Activated CD8-positive, alpha-beta memory T cell treated with anti-CD3 and anti-CD28 coated beads for 4 hours (primary cell): ENCODE data around the gene LRRC37A3.
"Not testable (repeated sequence)": the region's sequence is repeated elsewhere in the genome, so short reads cannot be mapped to it uniquely, and the experiment has no call there.

Experiments used
- DNase-seq, 2 donors: peaks; one replicate each; pipeline ENCODE4 v3.0.0-alpha.2; 2020; ENCODE audit warnings: low read depth in 2 of 2

Gene LRRC37A3

DNA sequence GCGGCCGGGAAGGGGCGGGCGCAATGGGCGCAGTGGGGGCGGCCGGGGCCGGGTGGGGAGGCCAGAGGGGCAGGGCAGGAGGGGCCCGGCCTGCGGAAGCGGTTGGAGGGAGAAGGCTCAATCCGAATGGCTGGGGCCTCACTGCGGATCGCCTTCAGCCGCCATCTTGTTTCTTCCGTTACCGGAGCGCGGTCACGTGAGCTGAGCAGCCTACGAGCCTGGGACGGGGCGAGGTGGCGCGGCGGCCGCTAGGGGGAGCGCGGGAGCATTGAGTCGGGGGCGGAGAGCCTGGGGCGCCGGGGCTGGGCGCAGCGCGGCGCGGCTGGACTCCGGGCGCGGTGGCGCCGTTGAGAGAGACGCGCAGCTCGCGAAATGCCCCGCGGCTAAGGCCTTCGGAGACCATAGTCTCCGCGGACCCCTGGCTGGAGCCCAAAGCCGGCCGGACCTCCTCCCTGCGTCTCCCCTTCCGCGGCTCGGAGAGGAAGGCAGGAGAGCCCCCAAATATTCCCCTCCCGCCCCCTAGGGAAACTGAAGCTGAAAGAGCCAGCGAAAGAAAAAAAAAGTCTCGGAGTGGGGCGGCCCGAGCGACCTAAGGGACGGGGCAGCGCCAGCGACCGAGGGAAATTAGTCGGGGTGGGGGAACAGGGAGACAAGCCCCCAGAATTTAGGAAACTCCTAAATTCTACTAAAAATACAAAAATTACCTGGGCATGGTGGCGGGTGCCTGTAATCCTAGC, at the start of gene LRRC37A3:
LRRC37A3 (minus strand) TSS at position 190 of the 737 bp plus-strand sequence. CDS start 22,221 bp downstream, outside the sequence.
- peak; percentile 97 for DNase-seq

DNA sequence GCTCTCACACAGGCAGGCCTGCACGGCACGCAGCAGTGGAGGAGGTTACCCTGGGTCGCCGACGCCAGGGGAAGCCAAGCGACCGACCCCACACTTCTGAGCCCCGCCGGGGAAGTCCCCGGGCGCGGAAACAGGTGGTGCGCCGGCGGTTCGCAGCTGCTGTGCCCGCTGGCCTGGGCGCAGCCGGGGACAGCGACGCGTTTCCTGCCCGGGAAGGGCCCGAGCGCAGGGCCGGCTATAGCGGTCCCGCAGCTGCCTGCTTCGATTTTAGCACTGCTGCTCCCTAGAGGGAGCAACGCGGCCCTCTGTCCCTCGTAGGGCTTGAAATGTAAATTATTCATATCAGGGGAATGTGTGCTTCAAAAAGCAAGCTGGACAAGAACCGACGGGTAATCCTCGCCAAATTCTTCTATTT, 46.6 kb upstream of the LRRC37A3 start:
- DNase-seq: peak; percentile 73 to 77

DNA sequence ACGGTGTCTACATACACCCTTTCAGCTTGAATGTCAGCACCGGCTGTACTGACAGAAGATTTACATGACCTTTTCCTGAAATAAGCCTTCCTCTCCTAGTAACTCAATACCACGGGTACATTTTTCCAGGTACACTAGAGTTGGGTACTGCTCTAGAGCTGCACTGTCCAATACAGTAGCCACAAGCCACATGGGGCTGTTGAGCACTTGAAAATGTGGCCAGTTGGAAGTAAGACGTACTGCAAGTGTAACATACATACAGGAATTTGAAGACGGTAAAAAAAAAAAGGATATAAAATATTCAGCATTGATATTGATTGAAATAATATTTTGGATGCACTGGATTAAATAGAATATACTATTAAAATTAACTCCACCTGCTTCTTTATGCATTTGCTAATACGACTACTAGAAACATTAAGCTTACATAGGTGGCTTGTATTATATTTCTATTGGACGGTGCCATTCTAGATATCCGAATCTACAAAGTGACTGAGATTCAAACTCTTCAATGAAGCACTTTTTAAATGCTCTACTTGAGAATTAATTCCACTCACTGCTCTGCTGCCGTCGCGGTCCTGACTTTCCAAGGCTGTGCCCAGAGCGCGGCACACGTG, 46.1 kb upstream of the LRRC37A3 start:
- not testable (repeated sequence) for DNase-seq

DNA sequence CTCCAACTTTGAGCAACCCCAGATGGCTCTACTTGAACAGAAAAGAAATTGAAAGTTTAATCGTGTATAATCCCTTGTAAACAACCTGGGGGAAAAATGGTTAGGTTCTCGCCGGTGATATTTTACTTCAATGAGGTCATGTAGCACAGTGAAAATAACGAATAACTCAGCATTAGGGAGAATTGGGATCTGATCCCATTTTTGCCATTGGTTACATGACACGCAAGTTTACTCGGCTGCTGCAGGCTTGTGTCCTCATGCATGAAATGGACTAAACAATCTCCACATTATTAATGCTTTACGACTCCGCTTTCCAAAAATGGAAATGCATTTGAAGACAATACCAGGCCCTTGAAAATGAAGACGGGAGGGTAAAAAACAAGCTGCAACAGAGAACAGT, 45.5 kb upstream of the LRRC37A3 start:
- no peak for DNase-seq

DNA sequence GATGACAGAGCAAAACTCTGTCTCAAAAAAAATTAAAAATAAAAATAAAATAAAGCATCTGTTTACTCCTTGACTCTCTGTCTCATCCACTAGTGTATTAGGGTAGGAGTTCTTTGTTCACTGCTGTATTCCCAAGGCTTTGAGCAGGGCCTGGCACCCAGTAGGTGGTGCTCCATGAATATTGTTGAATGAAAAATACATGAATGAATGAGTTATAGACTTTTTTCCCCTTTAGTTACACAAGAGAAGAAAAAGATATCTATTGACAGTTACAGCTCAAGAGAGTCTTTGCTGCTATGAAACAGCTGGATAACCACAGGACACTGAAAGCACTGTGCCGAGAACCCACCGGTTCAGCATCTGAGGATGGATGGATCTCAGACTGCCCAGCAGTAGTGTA, 44.5 kb upstream of the LRRC37A3 start:
- not testable (repeated sequence) for DNase-seq

DNA sequence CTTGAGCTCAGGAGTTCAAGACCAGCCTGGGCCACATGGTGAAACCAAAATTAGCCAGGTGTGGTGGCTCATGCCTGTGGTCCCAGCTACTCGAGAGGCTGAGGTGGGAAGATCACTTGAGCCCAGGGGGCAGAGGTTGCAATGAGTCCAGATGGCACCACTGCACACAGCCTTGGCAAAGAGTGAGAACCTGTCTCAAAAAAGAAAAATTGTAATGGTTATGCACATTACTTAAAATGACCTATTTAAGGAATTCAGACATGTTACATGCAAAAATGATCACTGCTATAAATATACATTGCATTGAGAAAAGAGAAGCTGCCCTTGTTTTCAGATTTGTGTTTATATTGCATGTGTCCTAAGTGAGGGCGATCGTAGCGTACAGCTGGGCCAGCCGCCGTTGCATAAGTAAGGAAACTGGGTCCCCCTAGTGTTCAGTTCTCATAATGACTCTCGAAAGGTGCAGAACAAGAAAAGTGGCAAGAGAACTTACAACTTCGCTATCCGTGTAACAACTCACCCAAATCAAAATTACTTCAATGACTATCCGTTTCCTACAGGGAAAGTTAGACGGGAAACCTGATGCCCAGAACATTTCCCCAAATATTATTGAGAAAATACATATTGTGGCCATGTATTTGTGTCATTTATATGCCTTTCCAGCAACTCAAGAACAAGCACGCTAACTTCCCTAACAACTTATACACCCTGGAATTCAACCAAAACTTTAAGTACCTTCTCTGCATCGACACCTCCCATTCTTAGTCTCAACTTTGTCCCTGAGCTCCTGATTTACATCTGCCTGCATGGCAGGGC, 42.5 kb upstream of the LRRC37A3 start:
- DNase-seq: not testable (repeated sequence)

DNA sequence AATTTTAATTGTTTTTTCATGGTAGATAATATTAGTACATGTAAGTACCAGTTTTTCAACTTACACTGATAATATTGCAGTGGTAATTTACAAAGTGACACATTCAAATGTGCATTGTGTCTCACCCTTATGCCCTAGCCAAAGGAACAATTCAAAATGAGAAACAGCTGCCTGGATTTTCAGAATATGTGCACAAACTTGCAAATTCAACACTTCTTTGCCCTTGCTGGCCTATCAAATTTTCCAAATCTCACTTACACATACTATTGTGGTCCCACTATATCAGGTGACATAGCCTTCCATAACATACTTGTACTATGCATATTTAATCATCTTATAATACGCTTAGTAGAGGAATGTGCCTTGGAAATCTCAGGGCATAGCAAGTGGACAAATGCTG, 32.6 kb upstream of the LRRC37A3 start:
- no peak for DNase-seq

DNA sequence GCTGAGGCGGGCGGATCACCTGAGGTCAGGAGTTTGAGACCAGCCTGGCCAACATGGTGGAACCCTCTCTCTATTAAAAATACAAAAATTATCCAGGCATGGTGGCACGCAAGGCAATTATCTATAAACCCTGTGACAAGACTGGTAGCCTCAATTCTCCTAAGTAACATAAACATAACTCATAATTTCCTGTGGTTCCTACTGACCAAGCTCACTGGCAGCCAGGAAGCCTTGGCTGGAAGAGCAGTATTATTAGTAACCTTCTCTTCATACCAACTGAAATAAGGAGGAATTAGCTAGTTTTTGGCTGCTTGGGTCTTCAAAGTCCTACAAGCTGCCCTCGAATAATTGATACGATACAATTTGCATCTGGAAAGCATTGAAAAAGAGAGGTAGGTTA, 31.6 kb upstream of the LRRC37A3 start:
- DNase-seq: no peak

DNA sequence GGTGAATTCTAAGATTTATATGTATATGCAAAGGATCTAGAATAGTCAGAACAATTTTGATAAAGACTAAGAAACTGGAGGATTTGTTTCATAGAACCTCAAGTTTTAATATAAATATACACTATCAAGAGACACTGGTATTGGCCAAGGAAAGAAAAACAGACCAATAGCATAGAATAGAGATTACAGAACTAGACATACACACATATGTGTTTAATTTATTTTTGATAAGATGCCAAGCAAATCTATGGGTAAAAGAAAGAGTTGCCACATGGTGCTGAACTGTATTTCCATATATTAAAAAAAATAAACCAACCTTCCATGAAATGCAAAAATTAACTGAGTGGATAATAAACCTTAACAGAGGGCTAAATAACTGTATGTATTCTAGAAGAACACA, 27.9 kb upstream of the LRRC37A3 start:
- DNase-seq: no peak

DNA sequence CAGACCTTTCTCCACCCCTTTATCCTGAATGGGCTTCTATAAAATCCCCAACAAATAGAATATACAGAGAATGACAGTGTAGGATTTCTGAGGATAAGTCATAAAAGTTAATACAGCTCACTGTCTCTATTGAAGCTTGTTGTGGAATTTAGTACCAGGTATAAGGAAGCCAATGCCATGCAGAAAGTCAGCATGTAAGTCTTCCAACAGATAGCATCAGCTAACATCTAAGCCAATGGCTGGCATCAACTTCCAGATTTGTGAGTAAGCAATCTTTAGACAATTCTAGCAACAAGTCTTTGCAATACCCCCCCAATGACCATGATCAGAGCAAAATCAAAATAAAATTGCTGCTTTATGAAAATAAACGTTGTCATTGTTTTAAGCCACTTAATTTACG, 22.5 kb upstream of the LRRC37A3 start:
- no peak for DNase-seq

DNA sequence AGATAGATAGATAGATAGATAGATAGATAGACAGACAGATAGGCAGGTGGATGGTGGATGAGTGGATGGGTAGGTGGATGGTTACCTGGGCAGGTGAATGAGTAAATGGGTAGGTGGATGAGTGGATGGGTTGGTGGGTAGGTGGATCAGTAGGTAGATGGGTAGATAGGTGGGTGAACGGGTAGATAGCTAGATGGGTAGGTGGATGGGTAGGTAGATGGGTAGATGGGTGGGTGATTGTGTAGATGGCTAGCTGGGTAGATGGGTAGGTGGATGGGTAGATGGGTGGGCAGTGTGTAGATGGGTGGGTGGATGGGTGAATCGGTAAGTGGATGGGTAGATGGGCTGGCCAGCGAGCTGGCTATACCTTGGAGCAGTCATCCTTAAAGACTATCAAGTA, 21.8 kb upstream of the LRRC37A3 start:
- DNase-seq: no peak

DNA sequence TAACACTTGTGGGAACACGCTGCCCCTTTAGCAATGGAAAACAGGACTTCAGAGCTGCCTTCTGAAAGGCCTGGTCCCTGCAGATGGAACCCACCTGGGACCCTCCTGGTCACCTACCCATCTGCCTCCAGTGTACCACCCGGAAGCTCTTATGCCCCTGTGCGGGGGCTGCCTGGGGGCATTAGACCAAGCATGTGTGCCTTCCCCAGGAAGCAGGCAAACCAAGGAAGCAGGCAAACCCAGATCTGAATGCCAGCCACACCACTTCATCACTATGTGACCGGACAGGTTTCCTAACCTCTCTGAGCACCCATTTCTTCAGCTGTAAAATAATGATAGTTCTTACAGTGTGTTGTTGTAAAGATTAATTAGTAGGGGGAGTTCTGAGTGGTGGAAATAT, 20.8 kb upstream of the LRRC37A3 start:
- no peak for DNase-seq

DNA sequence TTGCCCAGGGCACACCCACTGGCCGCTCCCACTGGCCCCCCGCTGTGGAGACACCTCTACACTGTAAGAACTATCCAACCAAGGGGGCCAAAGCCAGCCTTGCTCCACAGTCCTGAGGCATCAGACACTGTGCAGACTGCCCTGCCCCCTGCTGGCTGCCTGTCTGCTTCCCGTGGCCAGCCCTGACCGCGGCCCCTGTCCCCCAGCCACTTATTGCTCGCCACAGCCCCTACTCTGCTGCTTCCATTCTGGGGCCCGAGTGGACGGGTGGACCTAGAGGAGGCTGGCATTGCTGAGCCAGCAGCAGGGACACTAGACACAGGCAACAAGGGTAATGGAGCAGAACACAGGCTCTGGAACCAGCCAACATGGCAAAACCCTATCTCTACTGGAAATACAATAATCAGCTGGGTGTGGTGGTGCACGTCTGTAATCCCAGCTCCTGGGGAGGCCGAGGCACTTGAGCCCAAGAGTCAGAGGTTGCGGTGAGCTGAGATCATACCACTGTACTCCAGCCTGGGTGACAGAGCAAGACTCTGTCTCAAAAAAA, 19.7 kb upstream of the LRRC37A3 start:
- DNase-seq: peak; percentile 27 to 29

DNA sequence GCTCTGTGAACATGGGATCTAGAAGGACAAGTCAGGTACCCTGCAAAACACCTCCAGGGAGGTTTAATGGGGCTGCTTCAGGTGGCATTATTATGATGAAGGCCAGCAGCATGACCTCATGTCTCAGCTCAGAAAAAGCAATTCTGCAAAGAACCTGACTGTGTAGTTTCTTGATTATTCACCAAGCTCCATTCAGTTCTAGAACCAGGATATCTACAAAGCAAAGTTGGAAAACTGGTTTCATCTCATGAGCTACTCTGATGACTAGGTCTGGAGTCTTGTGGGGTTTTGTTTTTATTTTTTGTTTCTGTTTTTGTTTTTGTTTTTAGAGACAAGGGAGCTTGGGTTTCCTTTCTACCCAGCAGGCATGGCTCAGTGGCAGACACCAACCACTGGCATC, 19.0 kb upstream of the LRRC37A3 start:
- DNase-seq: no peak

DNA sequence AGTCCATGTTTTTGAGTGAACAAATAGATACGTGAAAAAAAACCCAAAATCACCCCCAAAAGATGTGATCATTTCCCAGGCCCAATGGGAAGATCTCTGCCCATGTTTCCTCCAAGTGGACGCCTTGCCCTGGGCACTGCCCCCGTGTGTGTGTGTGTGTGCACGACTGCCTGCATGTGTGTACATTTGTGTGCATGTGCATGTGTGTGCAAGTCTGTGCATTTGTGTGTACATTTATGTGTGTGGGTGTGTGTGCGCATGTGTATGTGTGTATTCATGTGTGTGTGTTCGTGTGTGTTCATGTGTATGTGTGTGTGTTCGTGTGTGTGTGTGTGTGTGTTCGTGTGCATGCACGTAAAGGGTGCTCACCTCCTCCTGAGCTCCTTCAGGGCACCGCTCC, 16.8 kb upstream of the LRRC37A3 start:
- no peak for DNase-seq

DNA sequence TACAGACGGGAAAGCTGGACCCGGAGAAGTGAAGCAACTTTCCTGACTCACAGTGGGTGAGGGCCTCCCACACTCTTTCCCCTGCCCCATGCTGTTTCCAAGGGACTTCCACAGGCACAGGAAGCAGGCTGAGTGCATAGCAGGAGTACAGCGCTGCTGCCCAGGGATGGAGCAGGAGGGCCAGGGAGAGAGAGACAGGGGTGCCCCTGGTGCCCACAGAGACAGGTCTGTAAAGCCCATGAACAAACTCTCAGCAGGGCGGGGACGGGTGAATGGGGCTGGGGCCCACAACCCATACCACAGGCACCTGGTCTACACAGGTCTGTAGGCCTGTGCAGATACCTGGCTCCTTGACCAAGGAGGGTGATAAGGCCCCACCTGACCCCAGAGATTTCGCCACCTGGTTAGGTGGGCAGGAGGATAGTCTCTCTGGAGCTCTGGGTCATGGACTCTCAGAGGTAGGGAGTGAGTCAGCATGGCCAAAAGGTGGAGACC, 15.1 kb upstream of the LRRC37A3 start:
- DNase-seq: not testable (repeated sequence)

DNA sequence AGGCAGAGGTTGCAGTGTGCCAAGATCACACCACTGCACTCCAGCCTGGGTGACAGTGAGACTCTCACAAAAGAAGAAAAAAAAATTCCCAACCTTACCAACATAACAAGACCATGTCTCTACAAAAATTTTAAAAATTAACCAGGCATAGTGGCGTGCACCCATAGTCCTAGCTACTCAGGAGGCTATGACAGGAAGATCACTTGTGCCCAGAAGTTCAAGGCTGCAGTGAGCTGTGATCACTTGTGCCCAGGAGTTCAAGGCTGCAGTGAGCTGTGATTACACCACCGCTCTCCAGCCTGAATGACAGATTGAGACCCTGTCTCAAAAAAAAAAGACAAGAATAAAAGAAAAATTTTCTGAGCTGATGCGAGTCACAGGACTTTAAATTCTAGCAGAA, 13.6 kb upstream of the LRRC37A3 start:
- not testable (repeated sequence) for DNase-seq

DNA sequence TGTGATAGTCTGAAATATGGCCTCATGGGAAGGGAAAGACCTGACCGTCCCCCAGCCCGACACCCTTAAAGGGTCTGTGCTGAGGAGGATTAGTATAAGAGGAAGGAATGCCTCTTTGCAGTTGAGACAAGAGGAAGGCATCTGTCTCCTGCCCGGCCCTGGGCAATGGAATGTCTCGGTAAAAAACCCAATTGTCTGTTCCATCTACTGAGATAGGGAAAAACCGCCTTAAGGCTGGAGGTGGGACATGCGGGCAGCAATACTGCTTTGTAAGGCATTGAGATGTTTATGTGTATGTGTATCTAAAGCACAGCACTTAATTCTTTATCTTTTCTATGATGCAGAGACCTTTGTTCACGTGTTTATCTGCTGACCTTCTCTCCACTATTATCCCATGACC, 11.1 kb upstream of the LRRC37A3 start:
- not testable (repeated sequence) for DNase-seq

DNA sequence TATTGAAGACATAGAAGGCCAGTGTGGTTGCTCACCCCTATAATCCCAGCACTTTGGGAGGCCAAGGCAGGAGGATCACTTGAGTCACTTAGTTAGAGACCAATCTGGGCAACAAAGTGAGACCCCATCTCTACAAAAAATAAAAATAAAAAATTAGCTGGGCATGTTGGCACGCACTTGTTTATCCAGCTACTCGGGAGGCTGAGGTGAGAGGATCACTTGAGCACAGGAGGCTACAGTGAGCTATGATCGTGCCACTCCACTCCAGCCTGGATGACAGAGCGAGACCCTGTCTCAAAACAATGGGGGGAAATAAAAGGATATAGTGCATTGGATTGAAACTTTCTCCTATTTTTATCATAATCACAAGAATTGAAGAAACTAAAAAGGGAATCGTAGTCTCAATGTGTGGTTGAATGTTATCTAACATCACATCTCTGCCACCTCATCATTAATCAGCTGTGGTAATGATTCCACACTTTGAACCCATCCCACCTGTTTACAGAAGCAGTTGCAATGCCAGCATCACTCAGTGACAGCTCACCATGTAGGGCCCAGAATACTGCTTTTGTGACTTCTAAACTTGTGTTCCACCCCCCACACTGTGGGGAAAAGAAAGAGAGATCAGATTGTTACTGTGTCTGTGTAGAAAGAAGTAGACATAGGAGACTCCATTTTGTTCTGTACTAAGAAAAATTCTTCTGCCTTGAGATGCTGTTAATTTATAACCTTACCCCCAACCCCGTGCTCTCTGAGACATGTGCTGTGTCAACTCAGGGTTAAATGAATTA, 10.3 kb upstream of the LRRC37A3 start:
- peak; percentile 20 to 56 for DNase-seq

DNA sequence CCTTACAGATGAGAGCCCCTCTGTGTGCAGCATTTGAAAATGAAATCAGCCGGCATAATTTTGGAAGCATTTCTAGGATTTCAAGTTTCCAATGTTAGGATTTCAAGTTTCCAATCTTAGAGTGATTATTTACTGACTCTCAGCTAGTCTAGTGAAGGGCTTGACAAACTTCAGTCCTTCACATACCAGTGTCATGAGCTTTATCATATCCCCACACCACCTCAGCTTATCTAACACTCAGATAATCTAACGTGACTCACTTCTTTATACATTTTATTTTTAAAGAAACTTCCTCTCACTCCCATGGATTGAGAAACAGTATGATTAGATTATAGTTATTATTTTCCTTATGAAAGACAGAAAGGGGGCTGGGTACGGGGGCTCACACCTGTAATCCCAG, 9.4 kb upstream of the LRRC37A3 start:
- not testable (repeated sequence) for DNase-seq

DNA sequence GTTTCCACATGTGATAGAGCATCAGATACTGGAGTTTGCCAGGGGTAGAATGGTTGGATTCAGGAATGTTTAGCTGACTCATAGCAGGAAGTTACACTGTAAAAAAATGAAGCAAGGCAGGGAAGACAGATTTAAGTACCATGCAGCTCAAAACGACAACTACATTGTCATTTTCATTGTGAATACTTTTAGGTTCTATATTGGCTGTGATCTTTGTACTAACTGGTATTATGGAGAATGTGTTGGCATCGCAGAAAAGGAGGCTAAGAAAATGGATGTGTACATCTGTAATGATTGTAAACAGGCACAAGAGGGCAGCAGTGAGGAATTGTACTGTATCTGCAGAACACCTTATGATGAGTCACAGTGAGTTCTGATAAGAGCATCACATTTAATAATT, 8.2 kb upstream of the LRRC37A3 start:
- peak; percentile 24 to 58 for DNase-seq
